HG02981 (cell line): ENCODE results near the gene WDTC1.

ENCODE experiments used
- ATAC-seq: cut with Tn5 transposase; IDR thresholded peaks from one replicate; pipeline ENCODE4 v1.9.1; 2021; ENCODE audit warnings: mild to moderate bottlenecking, moderate library complexity; ENCODE audit not compliant: unreplicated experiment

The WDTC1 gene

DNA sequence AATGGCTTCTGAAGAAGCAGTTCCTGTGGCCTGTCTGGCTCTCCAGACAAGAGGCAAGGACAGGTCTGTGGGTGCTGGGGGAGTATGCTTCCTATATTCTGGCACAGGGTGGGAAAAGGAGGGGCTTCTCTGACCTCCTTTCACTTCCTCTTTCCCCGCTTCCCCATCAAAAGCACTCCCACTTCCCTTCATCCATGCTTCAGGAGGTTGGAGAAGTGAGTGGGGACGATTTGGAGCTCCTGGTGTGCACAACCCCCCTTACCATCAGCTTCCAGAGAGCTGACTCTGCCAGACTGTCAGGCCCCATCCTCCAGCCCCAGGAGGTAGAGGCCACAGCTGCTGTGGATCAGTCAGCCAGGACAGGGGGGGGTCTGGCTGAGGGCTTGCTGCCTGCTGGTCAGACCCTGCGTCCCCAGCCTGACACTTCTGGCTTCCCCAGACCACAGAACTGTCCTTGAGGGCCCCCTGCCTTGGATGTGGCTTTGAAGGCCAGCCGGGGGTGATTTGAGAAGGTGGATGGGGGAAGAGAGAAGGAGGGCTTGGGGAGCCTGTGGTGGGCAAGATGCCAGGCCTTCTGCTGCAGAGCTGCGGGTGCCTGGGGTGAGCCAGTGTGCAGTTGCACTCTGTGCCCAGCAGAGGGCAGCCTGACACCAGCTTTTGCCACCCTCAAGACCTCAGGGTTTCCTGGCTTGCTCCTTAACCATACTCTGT, 66.1 kb downstream of the WDTC1 start:
- peak; percentile 47 for ATAC-seq

GRCh38 chr1:27301052-27301422, 66.6 kb downstream of the WDTC1 start:
- ATAC-seq = no peak

- no peak for ATAC-seq
Observed at GRCh38 chr1:27301582-27302199, 67.3 kb downstream of the WDTC1 start.

DNA sequence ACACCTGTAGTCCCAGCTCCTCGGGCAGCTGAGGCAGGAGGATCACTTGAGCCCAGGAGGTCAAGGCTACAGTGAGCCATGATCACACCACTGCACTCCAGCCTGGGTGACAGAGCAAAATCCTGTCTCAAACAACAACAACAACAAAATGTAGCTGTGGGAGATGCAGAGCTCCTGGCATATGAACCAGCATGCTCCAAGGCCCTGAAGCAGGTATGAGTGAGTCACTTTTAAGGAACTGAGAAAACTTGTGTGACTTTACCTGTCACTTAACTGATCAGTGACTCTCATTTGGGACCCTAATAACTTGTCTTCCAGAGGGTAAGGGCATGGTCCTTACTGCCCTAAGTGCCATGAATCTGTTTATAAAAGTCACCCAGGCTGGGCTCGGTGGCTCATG, 68.2 kb downstream of the WDTC1 start:
- no peak for ATAC-seq

GRCh38 chr1:27303509-27303908, 69.1 kb downstream of the WDTC1 start:
- ATAC-seq = no peak

- ATAC-seq = no peak
Observed at GRCh38 chr1:27306071-27306470, 71.6 kb downstream of the WDTC1 start.

DNA sequence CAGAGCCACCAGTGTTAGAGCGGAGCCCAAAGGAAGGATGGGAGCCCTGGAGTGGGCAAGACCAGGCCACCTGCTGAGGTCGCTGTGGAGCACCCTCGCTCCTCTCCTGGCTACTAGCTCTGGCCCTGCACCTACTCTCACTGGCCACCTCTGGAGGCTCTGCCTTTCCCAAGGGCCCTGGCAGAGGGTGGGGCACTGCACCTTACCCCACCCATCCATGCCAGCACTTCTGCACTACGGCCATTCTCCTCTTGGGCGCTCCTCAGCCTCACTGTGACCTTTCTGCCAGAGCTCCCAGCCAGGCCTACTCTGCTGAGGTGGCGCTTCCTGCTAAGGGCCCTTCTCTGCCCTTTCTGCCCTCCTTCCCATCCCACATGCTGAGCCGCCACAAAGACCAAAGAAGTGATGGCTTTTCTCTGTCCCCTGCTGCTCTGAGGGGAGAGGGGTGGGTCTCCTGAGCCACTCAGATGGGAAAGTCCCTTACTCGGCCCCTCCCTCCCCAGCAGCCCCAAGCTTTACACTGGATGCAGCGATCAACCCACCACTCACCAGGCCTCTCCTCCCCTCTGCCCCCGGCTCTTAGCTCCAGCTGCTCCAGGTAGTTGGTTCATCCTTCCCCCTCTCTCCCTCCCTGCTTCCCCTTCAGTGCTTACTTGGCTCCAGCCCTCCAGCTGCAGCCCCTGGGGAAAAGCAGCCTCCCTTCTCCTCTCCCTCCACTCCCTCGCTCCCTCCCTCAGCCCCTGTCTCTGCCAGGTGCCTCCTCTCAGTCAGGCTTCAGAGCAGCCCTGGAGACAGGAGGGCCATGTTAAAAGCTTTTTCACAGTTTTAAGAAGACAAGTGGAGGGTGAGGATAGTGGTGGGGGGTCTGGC, 72.7 kb downstream of the WDTC1 start:
- no peak for ATAC-seq

DNA sequence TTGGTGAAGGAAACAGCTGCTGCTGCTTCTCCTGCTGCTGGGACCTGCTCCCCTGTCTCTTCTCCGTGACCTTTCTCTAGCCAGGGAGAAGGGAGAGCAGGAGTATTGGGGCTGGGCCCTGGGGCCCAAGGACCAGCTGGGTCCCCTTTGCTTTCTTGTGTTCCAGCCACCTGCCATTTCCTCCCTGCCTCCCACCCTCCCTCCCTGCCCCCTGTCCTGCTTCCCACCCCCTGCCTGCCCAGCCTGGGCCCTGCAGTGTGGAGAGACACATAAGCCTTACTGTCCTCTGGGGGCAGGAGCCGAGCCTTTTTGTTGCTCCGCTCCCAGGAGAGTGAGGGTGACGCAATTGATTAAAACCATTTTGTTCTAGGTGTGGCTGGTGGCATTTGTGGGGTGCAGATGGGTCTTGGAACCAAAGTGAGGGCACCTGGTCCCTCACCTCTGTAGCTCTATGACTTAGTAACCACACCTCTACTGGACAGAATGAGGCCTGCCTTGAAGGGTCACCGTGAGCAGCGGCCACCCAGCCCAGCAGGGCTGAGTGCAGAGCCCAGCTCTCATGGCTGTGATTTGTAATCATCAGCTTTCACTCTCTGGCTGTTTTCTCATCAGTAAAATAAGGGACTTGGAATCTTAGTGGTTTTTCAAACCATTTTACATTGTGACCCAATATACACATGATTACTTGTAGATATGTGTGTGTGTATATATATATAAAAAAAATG, 73.6 kb downstream of the WDTC1 start:
- no peak for ATAC-seq

- ATAC-seq = no peak
Observed at GRCh38 chr1:27314169-27314568, 79.7 kb downstream of the WDTC1 start.

DNA sequence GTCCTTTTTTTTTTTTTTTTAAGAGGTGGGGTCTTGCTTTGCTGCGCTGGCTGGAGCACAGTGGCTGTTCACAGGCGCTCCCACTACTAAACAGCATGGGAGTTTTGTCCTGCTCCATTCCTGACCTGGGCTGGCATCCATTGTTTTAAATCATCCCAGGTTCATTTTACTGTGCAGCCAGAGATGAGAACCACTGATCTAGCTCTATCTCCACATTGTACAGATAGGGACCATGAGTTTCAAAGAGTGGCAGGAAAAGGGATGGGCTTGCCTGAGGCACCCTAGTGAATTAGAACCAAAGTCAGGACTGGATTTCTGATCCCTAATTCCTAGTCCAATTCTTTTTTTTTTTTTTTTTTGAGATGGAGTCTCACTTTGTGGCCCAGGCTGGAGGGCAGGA, 80.3 kb downstream of the WDTC1 start:
- no peak for ATAC-seq

- ATAC-seq = no peak
Observed at GRCh38 chr1:27316860-27317259, 82.4 kb downstream of the WDTC1 start.

DNA sequence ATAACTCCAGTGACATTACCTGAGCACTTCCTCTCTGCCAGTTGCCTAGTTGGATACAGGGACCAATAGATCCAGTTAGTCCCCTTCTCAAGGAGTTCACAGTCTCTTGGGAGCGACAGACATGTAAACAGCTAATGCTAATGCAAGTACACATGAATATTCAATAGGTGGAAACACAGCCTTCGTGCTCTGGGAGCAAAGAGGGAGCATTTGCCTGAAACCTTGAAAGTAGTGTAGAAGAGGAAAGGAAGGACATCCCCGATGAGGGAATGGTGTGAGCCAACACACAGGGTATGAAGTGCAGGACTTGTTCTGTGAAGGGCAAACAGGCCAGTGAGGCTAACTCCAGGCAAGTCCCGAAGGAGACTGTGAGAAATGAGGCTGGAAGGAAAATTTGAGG, 83.7 kb downstream of the WDTC1 start:
- no peak for ATAC-seq

DNA sequence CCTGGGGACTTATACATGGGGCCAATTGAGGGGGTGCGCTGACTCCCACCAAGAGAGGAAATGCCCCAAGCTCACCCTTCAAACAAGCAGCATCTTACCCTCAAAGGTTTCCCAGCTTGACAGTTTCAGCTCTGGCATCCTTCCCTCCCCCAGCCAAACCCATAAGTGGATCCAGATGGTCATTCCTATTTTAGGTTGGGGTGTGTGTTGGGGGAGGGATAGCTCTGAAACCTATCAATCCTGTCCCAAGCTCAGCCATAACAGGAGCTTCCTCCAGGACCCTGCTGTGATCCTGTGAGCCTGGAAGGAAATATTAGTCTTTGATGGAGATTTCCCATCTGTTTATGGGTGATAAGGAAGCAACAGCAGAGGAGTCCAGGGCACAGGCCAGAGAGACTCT, 84.2 kb downstream of the WDTC1 start:
- ATAC-seq = no peak

DNA sequence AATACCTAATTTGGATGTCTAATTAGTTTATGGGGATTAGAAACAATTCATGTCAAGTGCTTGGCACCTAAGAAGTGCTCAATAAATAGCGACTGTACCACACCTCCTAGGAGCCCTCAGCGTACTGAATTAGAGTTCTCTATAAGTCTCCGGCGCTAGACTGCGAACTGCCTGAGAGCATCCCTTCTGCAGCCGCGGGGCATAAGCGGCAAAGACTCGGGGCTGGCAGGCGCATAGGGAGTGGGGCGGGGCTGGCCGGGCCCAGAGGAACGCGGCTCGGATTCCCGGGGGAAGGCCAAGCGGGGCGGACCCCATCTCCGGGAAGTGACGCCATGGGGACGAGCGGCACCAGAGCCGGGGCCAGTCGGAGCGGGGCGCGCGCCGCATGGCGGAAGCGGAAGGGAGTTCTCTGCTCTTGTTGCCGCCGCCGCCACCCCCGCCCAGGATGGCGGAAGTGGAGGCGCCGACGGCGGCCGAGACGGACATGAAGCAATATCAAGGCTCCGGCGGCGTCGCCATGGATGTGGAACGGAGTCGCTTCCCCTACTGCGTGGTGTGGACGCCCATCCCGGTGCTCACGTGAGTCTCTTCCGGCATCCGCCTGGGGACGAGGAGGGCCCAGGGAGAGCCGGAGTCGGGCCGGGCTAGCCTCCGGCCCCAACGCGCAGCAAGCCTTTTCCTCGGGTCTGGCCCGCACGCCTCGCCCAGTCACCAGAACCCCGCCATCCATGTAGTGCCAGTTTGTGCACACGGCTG, 87.6 kb downstream of the WDTC1 start, which contains the start of gene TMEM222:
TSS of gene TMEM222 (plus strand) at position 351 of the 756 bp plus-strand sequence. CDS start at position 386, 35 bp downstream.
- peak; percentile 94 for ATAC-seq

DNA sequence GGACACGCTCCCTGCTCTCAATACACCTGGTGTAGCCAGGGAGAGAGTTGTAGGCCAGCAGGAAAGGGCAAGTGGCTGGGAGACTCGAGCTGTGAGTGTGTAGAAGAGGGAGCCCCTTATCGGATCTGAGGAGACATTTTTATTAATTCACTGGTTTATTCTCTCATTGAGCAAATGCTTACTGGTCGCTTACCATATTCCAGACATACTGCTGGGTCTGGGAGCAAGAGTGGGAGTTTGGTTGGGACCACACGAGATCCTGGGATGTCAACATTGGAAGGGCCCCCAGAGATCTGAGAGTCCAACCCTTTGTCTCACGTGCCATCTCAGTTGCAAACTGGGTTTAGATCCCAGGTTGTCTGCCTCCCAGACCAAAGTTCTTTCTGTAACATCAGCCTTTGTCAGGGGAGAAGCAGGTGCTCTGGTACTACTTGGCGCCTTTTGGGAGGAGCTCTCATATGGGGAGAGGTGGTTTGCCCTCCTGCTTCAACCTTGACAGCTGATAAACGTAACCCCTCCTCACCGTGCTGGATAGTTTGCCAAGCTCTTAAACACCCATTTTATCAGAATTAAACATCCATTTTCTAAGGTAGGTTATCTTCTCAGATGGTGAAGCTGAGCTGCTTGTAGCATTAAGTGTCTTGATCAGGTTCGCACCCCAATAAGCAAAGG, 88.3 kb downstream of the WDTC1 start:
- no peak for ATAC-seq

DNA sequence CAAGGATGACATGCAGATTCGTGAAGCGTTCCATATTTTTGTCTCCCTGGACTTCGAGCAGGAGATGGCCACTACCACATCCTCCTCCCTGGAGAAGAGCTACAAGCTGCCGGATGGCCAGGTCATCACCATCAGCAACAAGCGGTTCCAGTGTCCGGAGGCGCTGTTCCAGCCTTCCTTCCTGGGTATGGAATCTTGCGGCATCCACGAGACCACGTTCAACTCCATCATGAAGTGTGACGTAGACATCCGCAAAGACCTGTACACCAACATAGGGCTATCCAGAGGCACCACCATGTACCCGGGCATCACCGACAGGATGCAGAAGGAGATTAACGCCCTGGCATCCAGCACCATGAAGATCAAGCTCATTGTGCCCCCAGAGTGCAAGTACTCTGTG, 90.9 kb downstream of the WDTC1 start:
- ATAC-seq = no peak

GRCh38 chr1:27327964-27328363, 93.5 kb downstream of the WDTC1 start:
- no peak for ATAC-seq

DNA sequence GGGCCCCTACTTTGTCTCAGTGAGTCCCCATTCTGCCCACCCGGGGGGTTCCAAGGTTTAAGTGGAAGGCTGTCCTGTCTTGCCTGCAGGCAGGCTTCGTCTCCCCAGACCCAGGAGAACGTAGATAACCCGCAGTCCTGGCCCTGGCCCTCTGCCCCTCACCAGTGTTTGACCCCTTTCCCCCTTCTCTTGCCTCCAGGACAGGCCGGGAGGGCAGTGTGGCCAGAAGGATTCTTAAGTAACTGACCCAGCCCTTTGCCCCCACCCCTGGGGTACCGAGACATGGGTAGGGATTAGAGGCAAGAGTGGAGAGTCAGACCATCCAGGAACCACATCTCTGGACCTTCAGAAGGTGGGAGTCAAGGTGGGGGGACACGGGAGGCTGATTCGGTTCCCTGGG, 96.4 kb downstream of the WDTC1 start:
- no peak for ATAC-seq

GRCh38 chr1:27331426-27331825, 97.0 kb downstream of the WDTC1 start:
- ATAC-seq = no peak

DNA sequence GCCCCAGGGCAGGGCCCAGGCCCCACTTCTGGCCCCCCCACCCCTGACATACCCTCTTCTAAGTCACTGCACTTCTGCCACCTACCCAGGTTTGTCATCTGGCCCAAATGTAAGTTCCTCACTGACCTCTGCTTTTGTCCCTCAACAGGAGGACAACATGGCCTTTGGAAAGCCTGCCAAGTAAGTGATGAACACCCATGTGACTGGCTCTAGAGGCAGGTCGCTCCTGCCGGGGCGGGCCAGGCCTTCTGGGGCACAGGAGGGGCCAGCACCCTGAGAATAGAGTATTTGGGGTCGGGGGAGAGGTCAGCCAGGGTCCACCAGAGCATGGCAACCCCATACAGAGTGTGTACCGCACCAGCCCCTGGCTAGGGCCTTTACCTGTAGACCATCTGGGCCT, 97.5 kb downstream of the WDTC1 start:
- ATAC-seq = no peak
